ENCODE measurements around the gene SCLY. TPM values are rescaled to one million over a fixed set of nuclear protein-coding genes. Genes with fewer than 3 reads are reported as not detected.

The SCLY gene
- total and polyA plus RNA-seq, 4 experiments from 2014 or later = 17.7 to 37.9 (median 27.4) TPM

DNA sequence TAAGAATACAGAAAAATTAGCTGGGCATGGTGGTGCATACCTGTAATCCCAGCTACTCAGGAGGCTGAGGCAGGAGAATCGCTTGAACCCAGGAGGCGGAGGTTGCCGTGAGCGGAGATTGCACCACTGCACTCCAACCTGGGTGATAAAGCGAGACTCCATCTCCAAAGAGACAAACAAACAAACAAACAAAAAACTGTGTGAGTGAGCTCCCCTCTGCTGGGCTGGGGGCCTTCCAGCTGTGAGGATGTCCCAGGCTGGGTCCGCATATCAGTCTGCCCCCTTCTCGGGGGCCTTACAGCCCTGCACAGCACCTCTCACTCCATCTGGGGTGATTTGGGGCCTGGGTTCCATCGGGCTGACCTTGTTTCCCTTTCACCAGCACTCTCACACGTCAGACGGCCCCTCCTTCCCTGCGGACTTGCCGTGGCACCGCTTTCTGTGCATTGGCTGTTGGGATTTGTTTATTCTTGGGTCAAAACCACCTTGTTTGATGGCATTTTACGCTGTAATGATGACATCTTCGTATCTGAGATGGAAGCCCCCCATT lies 74.9 kb downstream of the SCLY start:
- DNase-seq = no peak
- ChIA-PET POLR2A (ENCODE audit: partially characterized antibody) (no interaction called here), CTCF (ENCODE audit: partially characterized antibody) (interaction anchor here (1.2 kb wide), 1 partner anchor 211 kb away, joined by 3 read pairs; no protein-coding TSS in a partner anchor)
- Histone ChIP-seq H3K27me3 (ENCODE audit: insufficient read depth, low read length) (no peaks in the 10 kb centered on the region), H3K36me3 (ENCODE audit: insufficient read depth, low read length) (no peaks in the 10 kb centered on the region), H3K27ac (ENCODE audit: low read depth, low read length) (no peak overlapping the region), H3K4me1 (ENCODE audit: insufficient read depth, low read length) (no peaks in the 10 kb centered on the region), H3K9me3 (ENCODE audit: control insufficient read depth in 1 of 2, low read length in 2 of 2) (no peaks in the 10 kb centered on the region), H3K4me3 (ENCODE audit: low read length in 2 of 2) (no peak overlapping the region)
- intact Hi-C loops (cut with micrococcal nuclease) = no loop called here
- H3K4me3 Mint-ChIP-seq = no peak overlapping the region
- no peaks in the 10 kb centered on the region for H3K27me3 Mint-ChIP-seq
- H3K27ac Mint-ChIP-seq = no peak overlapping the region
- H3K4me1 Mint-ChIP-seq = no peaks in the 10 kb centered on the region
- no peaks in the 10 kb centered on the region for H3K9me3 Mint-ChIP-seq
- H3K36me3 Mint-ChIP-seq = no peaks in the 10 kb centered on the region

DNA sequence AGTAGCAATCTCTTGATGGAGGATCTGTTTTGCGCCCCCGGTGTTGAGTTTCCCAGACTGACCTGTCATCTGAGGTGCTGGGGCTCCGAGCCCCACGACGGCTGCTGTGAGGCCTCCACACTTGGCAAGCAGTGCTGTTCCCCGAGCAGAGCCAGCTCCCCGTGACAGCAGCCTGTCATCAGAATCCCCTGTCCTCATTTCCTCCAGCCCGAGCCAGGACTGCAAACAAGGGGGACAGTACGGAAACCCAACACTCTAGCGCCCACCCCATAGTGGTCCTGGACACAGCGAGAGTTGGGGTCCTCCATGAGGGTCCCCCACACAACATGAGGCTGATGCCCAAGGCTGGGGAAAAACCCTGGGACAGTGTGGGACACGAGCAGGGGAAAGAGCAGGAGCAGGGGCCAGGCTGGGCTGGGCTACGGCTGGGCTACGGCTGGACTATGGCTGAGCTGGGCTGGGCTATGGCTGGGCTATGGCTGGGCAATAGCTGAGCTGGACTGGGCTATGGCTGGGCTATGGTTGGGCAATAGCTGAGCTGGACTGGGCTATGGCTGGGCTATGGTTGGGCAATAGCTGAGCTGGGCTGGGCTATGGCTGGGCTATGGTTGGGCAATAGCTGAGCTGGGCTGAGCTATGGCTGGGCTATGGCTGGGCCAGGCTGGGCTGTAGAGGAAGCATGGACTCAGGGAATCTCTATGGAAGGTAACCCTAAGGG lies 76.2 kb downstream of the SCLY start:
- H3K27me3 ChIP-seq (ENCODE audit: insufficient read depth, low read length) = no peaks in the 10 kb centered on the region
- Mint-ChIP-seq H3K36me3 (no peaks in the 10 kb centered on the region), H3K4me3 (no peak overlapping the region), H3K9me3 (peaks cover 0 to 1% (median 0%) of the 10 kb centered on the region in 8 donors), H3K4me1 (peaks cover 4 to 7% (median 5%) of the 10 kb centered on the region in 4 donors), H3K27me3 (no peaks in the 10 kb centered on the region), H3K27ac (no peak overlapping the region)
- ChIA-PET POLR2A (ENCODE audit: partially characterized antibody) (no interaction called here), CTCF (ENCODE audit: partially characterized antibody) (no interaction called here)
- no peak overlapping the region for H3K27ac ChIP-seq (ENCODE audit: low read depth, low read length)
- no peak overlapping the region for H3K4me3 ChIP-seq (ENCODE audit: low read length in 2 of 2)
- no peaks in the 10 kb centered on the region for H3K9me3 ChIP-seq (ENCODE audit: control insufficient read depth in 1 of 2, low read length in 2 of 2)
- no peaks in the 10 kb centered on the region for H3K4me1 ChIP-seq (ENCODE audit: insufficient read depth, low read length)
- H3K36me3 ChIP-seq (ENCODE audit: insufficient read depth, low read length) = no peaks in the 10 kb centered on the region
- peak in 1 of 5 donors; percentile 16 for DNase-seq
- intact Hi-C loops (cut with micrococcal nuclease) = no loop called here

DNA sequence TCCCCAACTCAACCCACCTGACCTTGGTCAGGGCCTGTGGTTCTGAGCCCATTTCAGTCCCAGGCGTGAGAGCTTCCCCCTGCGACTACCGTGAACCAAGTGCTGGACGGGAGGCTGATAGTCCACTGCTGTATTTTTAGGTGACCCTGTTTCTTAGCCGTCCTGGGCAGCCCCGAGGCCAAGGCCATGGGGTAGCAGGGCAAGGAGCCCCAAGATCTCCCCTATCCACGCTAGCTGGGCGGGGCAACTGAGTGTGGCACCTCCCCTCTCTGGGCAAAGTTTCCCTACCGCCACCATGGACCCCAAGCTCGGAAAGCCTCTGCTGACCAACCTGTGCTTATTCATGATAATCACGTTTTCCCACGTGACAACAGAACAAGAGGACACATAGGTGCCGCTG lies 77.1 kb downstream of the SCLY start:
- Mint-ChIP-seq H3K4me1 (peaks cover 4 to 8% (median 6%) of the 10 kb centered on the region in 4 donors), H3K4me3 (no peak overlapping the region), H3K9me3 (peaks cover 0 to 1% (median 0%) of the 10 kb centered on the region in 8 donors), H3K36me3 (no peaks in the 10 kb centered on the region), H3K27me3 (no peaks in the 10 kb centered on the region), H3K27ac (no peak overlapping the region)
- Histone ChIP-seq H3K4me3 (ENCODE audit: low read length in 2 of 2) (no peak overlapping the region), H3K9me3 (ENCODE audit: control insufficient read depth in 1 of 2, low read length in 2 of 2) (no peaks in the 10 kb centered on the region), H3K4me1 (ENCODE audit: insufficient read depth, low read length) (no peaks in the 10 kb centered on the region), H3K27ac (ENCODE audit: low read depth, low read length) (no peak overlapping the region), H3K36me3 (ENCODE audit: insufficient read depth, low read length) (no peaks in the 10 kb centered on the region), H3K27me3 (ENCODE audit: insufficient read depth, low read length) (no peaks in the 10 kb centered on the region)
- peak in 1 of 5 donors; percentile 22 for DNase-seq
- CTCF ChIA-PET (ENCODE audit: partially characterized antibody) = interaction anchor here (1.1 kb wide), 1 partner anchor 215 kb away, joined by 3 read pairs; no protein-coding TSS in a partner anchor
- intact Hi-C loops (cut with micrococcal nuclease) = no loop called here
- POLR2A ChIA-PET (ENCODE audit: partially characterized antibody) = no interaction called here

DNA sequence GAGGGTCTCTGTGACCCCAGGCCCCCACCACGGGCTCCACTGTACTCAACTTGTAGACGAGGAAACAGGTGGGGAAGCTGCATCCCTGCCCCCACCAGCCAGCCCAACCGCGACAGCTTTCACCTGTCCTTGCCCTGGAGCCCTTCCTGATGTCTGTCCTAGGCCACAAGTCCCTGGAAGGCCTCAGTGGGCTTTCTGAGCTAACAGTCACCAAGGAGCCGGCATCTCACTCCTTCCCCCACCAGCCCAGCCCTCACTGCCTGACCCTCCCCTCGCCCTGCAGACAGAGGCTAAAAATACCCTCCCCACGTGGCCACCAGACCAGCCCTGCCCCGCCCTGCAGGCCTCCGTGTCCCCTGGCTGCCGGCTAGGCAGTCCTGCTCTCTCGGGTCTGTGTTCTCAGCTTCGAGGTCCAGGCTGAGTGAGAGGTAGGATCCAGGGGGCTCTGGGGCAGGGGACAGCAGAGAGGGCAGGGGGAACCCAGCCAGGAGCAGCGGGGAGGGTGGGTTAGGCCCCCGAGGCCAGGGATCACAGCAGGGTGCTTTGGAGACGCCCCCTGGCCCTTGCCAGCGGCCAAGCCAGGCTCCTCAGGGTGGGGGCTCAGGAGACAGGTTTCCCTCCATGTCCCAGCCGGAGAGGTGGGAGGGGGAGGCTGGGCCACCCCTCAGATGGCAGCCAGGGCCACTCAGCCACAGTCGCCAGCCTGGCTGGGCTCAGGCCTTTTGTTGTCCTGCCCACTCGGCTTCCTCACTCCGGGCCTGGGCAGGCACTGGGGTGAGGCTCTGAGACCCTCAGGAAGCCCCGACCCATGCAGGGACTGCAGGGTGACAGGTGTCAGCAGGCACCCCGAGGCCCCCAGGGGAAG lies 77.8 kb downstream of the SCLY start, which contains the start of gene KLHL30:
Gene KLHL30, plus strand, starts transcription at position 338 of the 865 bp plus-strand sequence. CDS start 2,087 bp downstream, outside the sequence.
- Histone ChIP-seq H3K36me3 (ENCODE audit: insufficient read depth, low read length) (no peaks in the 10 kb centered on the region), H3K4me1 (ENCODE audit: insufficient read depth, low read length) (no peaks in the 10 kb centered on the region), H3K27me3 (ENCODE audit: insufficient read depth, low read length) (no peaks in the 10 kb centered on the region), H3K27ac (ENCODE audit: low read depth, low read length) (no peak within 1 kb of the TSS), H3K4me3 (ENCODE audit: low read length in 2 of 2) (no peak within 1 kb of the TSS), H3K9me3 (ENCODE audit: control insufficient read depth in 1 of 2, low read length in 2 of 2) (no peaks in the 10 kb centered on the region)
- Mint-ChIP-seq H3K4me3 (no peak within 1 kb of the TSS), H3K27ac (no peak within 1 kb of the TSS), H3K9me3 (peaks cover 0 to 1% (median 0%) of the 10 kb centered on the region in 8 donors), H3K4me1 (peaks cover 4 to 8% (median 6%) of the 10 kb centered on the region in 4 donors), H3K27me3 (no peaks in the 10 kb centered on the region), H3K36me3 (no peaks in the 10 kb centered on the region)
- intact Hi-C loops (cut with micrococcal nuclease) = no loop called here
- peak in 1 of 5 donors; percentile 16 for DNase-seq
- POLR2A ChIA-PET (ENCODE audit: partially characterized antibody) = no interaction called here
- CTCF ChIA-PET (ENCODE audit: partially characterized antibody) = interaction anchor here (0.5 to 1.1 kb wide), 5 partner anchors 26 to 216 kb away, joined by 3 to 4 read pairs (median 3); no protein-coding TSS in a partner anchor

DNA sequence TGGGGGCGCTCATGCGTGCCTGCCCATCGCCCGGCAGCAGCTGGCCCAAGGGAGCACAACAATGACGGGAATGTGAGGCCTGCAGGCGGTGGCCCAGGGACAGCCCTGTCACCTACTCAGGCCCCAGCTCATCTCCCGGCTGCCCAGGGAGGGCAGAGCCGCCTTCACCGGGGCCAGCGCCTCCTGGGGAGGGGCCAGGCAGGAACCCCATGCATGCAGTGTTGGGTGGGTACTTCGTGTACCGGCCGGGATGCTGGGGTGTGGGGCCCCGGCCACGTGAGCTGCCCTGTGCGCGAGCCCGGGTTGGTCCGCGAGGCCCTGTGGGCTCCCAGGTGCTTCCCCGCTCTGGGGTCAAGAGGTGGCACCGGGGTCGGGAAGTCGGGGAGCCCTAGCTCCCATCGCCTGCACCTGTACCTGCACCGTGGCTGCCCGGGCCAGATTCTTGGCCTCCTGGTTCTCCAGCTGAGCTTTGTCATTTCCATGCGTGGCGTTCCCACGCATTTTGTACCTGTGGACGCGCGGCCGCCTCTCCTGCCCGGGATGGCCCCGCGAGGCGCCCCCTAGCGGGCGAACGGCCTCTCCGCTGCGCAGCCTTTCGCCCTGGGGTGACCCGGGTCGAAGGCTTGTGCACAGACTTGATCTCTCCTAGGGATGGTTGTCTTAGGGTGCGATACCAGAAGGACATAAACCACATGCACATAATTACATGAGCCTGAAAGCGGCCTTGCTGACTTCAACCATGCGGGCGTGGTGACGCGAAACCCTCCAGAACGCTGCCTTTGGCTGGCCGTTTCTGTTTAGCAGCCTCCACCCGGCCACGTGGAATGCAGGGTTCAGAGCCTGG lies 78.6 kb downstream of the SCLY start:
- Histone ChIP-seq H3K9me3 (ENCODE audit: control insufficient read depth in 1 of 2, low read length in 2 of 2) (no peaks in the 10 kb centered on the region), H3K4me3 (ENCODE audit: low read length in 2 of 2) (no peak overlapping the region), H3K27ac (ENCODE audit: low read depth, low read length) (no peak overlapping the region), H3K27me3 (ENCODE audit: insufficient read depth, low read length) (no peaks in the 10 kb centered on the region), H3K36me3 (ENCODE audit: insufficient read depth, low read length) (no peaks in the 10 kb centered on the region), H3K4me1 (ENCODE audit: insufficient read depth, low read length) (no peaks in the 10 kb centered on the region)
- ChIA-PET POLR2A (ENCODE audit: partially characterized antibody) (no interaction called here), CTCF (ENCODE audit: partially characterized antibody) (interaction anchor here (0.5 to 0.9 kb wide), 4 partner anchors 26 to 170 kb away, joined by 3 to 4 read pairs (median 3); no protein-coding TSS in a partner anchor)
- H3K27ac Mint-ChIP-seq = no peak overlapping the region
- intact Hi-C loops (cut with micrococcal nuclease) = no loop called here
- H3K4me3 Mint-ChIP-seq = peak overlapping the region in 1 of 8 donors; percentile 6
- H3K9me3 Mint-ChIP-seq = peaks cover 0 to 4% (median 0%) of the 10 kb centered on the region in 8 donors
- H3K4me1 Mint-ChIP-seq = peaks cover 4 to 11% (median 7%) of the 10 kb centered on the region in 4 donors
- peak in 3 of 5 donors; percentile 12 to 20 (median 15) for DNase-seq
- H3K36me3 Mint-ChIP-seq = no peaks in the 10 kb centered on the region
- H3K27me3 Mint-ChIP-seq = no peaks in the 10 kb centered on the region

GRCh38 chr2:238140040-238140439 lies 79.2 kb downstream of the SCLY start:
- Mint-ChIP-seq H3K9me3 (peaks cover 0 to 4% (median 0%) of the 10 kb centered on the region in 8 donors), H3K36me3 (no peaks in the 10 kb centered on the region), H3K4me1 (peaks cover 4 to 11% (median 7%) of the 10 kb centered on the region in 4 donors), H3K27ac (no peak overlapping the region), H3K4me3 (peak overlapping the region in 1 of 8 donors; percentile 6), H3K27me3 (no peaks in the 10 kb centered on the region)
- no peak overlapping the region for H3K4me3 ChIP-seq (ENCODE audit: low read length in 2 of 2)
- no peaks in the 10 kb centered on the region for H3K4me1 ChIP-seq (ENCODE audit: insufficient read depth, low read length)
- ChIA-PET POLR2A (ENCODE audit: partially characterized antibody) (no interaction called here), CTCF (ENCODE audit: partially characterized antibody) (no interaction called here)
- no peaks in the 10 kb centered on the region for H3K27me3 ChIP-seq (ENCODE audit: insufficient read depth, low read length)
- no peaks in the 10 kb centered on the region for H3K9me3 ChIP-seq (ENCODE audit: control insufficient read depth in 1 of 2, low read length in 2 of 2)
- intact Hi-C loops (cut with micrococcal nuclease) = no loop called here
- H3K27ac ChIP-seq (ENCODE audit: low read depth, low read length) = no peak overlapping the region
- no peaks in the 10 kb centered on the region for H3K36me3 ChIP-seq (ENCODE audit: insufficient read depth, low read length)
- DNase-seq = no peak
